Neural cell (in vitro differentiated cells): Measurements from ENCODE around the gene SGSH. TPM values are rescaled to one million over a fixed set of nuclear protein-coding genes. Genes with fewer than 3 reads are reported as not detected.

Experiments
- H2AFZ ChIP-seq: fragments of 200-600, 300-800 bp; sonication (generic), shearing (Covaris generic); 2 replicates; pipeline ENCODE4 v1.6.0; 2014; ENCODE audit warnings: low read depth, mild to moderate bottlenecking, antibody characterized with exemption, low read length, moderate library complexity
- H3F3A ChIP-seq: fragments of 200-600 bp; shearing (Covaris generic); 2 replicates; pipeline ENCODE4 v1.6.1; 2016; ENCODE audit warnings: mild to moderate bottlenecking, moderate library complexity, mixed read lengths, antibody characterized with exemption, low read length; ENCODE audit not compliant: insufficient read depth, poor library complexity, severe bottlenecking
- H3K27ac ChIP-seq: fragments of 200-600, 300-800 bp; sonication (generic), shearing (Covaris generic); 2 replicates; pipeline ENCODE4 v1.5.1; 2014; ENCODE audit warnings: mild to moderate bottlenecking, low read length, moderate library complexity
- H3K27me3 ChIP-seq: fragments of 300-800, 200-600 bp; sonication (generic), shearing (Covaris generic); 2 replicates; pipeline ENCODE4 v1.6.0; 2014; ENCODE audit warnings: mild to moderate bottlenecking, low read depth, low read length, moderate library complexity; ENCODE audit not compliant: insufficient read depth
- H3K36me3 ChIP-seq: fragments of 300-800, 200-600 bp; sonication (generic), shearing (Covaris generic); 2 replicates; pipeline ENCODE4 v1.5.1; 2014; ENCODE audit warnings: mild to moderate bottlenecking, antibody characterized with exemption, low read length, moderate library complexity; ENCODE audit not compliant: insufficient read depth
- H3K4me2 ChIP-seq: fragments of 300-800, 200-600 bp; sonication (generic), shearing (Covaris generic); 2 replicates; pipeline ENCODE4 v1.6.0; 2014; ENCODE audit warnings: mild to moderate bottlenecking, low read length
- H3K4me3 ChIP-seq: fragments of 300-800, 200-600 bp; sonication (generic), shearing (Covaris generic); 2 replicates; pipeline ENCODE4 v1.5.1; 2014; ENCODE audit warnings: mild to moderate bottlenecking, low read length, moderate library complexity
- H3K79me2 ChIP-seq: fragments of 200-600 bp; shearing (Covaris generic); replicated peaks from 2 replicates; pipeline ENCODE4 v1.6.0; 2014; ENCODE audit warnings: mild to moderate bottlenecking, low read length, moderate library complexity; ENCODE audit not compliant: insufficient read depth
- H3K9ac ChIP-seq: fragments of 300-800, 200-600 bp; sonication (generic), shearing (Covaris generic); 2 replicates; pipeline ENCODE4 v1.6.1; 2016; ENCODE audit warnings: mild to moderate bottlenecking, low read length, mixed read lengths
- H3K9me2 ChIP-seq: fragments of 200-600 bp; shearing (Covaris generic); 2 replicates; pipeline ENCODE4 v1.6.1; 2016; ENCODE audit warnings: mild to moderate bottlenecking, low read length, mixed read lengths; ENCODE audit not compliant: insufficient read depth
- H3K9me3 ChIP-seq: fragments of 200-600, 300-800 bp; sonication (generic), shearing (Covaris generic); 2 replicates; pipeline ENCODE4 v1.6.1; 2016; ENCODE audit warnings: mild to moderate bottlenecking, mixed run types, low read length, moderate library complexity, mixed read lengths
- H4K20me1 ChIP-seq: fragments of 200-600 bp; shearing (Covaris generic); 2 replicates; pipeline ENCODE4 v1.6.1; 2016; ENCODE audit warnings: mild to moderate bottlenecking, mixed run types; ENCODE audit not compliant: insufficient read depth
- EP300 ChIP-seq: fragments of 450-650 bp; conservative IDR thresholded peaks from 2 replicates; pipeline ENCODE4 v1.6.1; 2014; ENCODE audit warnings: antibody characterized with exemption, mild to moderate bottlenecking, moderate library complexity; ENCODE audit not compliant: poor library complexity, severe bottlenecking
- EZH2 ChIP-seq: fragments of 200-600, 300-800 bp; shearing (Covaris generic), sonication (generic); IDR thresholded peaks from 2 replicates; pipeline ENCODE4 v1.6.1; 2014; ENCODE audit warnings: antibody characterized with exemption, low read length, borderline replicate concordance, mild to moderate bottlenecking; ENCODE audit not compliant: insufficient read depth, poor library complexity, severe bottlenecking
- MXI1 ChIP-seq: fragments of 450-650 bp; conservative IDR thresholded peaks from 2 replicates; pipeline ENCODE4 v1.6.1; 2014; ENCODE audit warnings: antibody characterized with exemption, mild to moderate bottlenecking; ENCODE audit not compliant: poor library complexity, severe bottlenecking
- POLR2AphosphoS5 ChIP-seq: IDR thresholded peaks from 2 replicates; pipeline ENCODE4 v1.6.1; 2012
- RAD21 ChIP-seq: fragments of 450-650 bp; conservative IDR thresholded peaks from 2 replicates; pipeline ENCODE4 v1.6.1; 2014; ENCODE audit warnings: antibody characterized with exemption, mild to moderate bottlenecking, moderate library complexity
- SMC3 ChIP-seq: fragments of 450-650 bp; conservative IDR thresholded peaks from 2 replicates; pipeline ENCODE4 v1.6.1; 2014; ENCODE audit warnings: antibody characterized with exemption, mild to moderate bottlenecking, moderate library complexity; ENCODE audit not compliant: poor library complexity
- TAF1 ChIP-seq: IDR thresholded peaks from 2 replicates; pipeline ENCODE4 v1.6.1; 2012; ENCODE audit warnings: low read depth
- polyA plus RNA-seq: library from polyadenylated mRNA; depleted of rRNA; stranded (reverse); fragments of >200 nt; gene quantifications from 2 replicates; pipeline ENCODE4 v1.2.3, GENCODE V29; 2014
- TF ChIP-seq, protein P1 (sequence below): IDR thresholded peaks from 2 replicates; pipeline ENCODE4 v1.6.1; 2012; ENCODE audit warnings: borderline replicate concordance
- TF ChIP-seq, protein P2 (sequence below): fragments of 450-650 bp; IDR thresholded peaks from 2 replicates; pipeline ENCODE4 v1.5.1; 2014; ENCODE audit warnings: antibody characterized with exemption, mild to moderate bottlenecking, moderate library complexity; ENCODE audit not compliant: poor library complexity, severe bottlenecking

SGSH gene
- polyA plus RNA-seq, 1 donor from 2014 or later = 8.0 TPM

GRCh38 chr17:80223838-80224497 lies 3.8 kb upstream of the SGSH start:
- no peak for TF ChIP-seq EP300
- TF ChIP-seq EZH2 = no peak
- no peak for TF ChIP-seq MXI1
- no peak for TF ChIP-seq TAF1
- no peak for TF ChIP-seq SMC3
- no peak for TF ChIP-seq POLR2AphosphoS5
- TF ChIP-seq, protein P1, sequence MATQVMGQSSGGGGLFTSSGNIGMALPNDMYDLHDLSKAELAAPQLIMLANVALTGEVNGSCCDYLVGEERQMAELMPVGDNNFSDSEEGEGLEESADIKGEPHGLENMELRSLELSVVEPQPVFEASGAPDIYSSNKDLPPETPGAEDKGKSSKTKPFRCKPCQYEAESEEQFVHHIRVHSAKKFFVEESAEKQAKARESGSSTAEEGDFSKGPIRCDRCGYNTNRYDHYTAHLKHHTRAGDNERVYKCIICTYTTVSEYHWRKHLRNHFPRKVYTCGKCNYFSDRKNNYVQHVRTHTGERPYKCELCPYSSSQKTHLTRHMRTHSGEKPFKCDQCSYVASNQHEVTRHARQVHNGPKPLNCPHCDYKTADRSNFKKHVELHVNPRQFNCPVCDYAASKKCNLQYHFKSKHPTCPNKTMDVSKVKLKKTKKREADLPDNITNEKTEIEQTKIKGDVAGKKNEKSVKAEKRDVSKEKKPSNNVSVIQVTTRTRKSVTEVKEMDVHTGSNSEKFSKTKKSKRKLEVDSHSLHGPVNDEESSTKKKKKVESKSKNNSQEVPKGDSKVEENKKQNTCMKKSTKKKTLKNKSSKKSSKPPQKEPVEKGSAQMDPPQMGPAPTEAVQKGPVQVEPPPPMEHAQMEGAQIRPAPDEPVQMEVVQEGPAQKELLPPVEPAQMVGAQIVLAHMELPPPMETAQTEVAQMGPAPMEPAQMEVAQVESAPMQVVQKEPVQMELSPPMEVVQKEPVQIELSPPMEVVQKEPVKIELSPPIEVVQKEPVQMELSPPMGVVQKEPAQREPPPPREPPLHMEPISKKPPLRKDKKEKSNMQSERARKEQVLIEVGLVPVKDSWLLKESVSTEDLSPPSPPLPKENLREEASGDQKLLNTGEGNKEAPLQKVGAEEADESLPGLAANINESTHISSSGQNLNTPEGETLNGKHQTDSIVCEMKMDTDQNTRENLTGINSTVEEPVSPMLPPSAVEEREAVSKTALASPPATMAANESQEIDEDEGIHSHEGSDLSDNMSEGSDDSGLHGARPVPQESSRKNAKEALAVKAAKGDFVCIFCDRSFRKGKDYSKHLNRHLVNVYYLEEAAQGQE = no peak
- TF ChIP-seq, protein P2, sequence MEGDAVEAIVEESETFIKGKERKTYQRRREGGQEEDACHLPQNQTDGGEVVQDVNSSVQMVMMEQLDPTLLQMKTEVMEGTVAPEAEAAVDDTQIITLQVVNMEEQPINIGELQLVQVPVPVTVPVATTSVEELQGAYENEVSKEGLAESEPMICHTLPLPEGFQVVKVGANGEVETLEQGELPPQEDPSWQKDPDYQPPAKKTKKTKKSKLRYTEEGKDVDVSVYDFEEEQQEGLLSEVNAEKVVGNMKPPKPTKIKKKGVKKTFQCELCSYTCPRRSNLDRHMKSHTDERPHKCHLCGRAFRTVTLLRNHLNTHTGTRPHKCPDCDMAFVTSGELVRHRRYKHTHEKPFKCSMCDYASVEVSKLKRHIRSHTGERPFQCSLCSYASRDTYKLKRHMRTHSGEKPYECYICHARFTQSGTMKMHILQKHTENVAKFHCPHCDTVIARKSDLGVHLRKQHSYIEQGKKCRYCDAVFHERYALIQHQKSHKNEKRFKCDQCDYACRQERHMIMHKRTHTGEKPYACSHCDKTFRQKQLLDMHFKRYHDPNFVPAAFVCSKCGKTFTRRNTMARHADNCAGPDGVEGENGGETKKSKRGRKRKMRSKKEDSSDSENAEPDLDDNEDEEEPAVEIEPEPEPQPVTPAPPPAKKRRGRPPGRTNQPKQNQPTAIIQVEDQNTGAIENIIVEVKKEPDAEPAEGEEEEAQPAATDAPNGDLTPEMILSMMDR = no peak
- no peak for TF ChIP-seq RAD21
- H3K27ac ChIP-seq = no peak overlapping the region
- no peaks in the 10 kb centered on the region for H3K27me3 ChIP-seq
- H3K9me3 ChIP-seq = no peaks in the 10 kb centered on the region
- no peak overlapping the region for H3K9ac ChIP-seq
- no peak overlapping the region for H3K4me2 ChIP-seq
- no peaks in the 10 kb centered on the region for H4K20me1 ChIP-seq
- no peaks in the 10 kb centered on the region for H3K79me2 ChIP-seq
- no peaks in the 10 kb centered on the region for H3K9me2 ChIP-seq
- H2AFZ ChIP-seq = no peak overlapping the region
- H3K4me3 ChIP-seq = no peak overlapping the region
- no peaks in the 10 kb centered on the region for H3F3A ChIP-seq
- no peaks in the 10 kb centered on the region for H3K36me3 ChIP-seq

DNA sequence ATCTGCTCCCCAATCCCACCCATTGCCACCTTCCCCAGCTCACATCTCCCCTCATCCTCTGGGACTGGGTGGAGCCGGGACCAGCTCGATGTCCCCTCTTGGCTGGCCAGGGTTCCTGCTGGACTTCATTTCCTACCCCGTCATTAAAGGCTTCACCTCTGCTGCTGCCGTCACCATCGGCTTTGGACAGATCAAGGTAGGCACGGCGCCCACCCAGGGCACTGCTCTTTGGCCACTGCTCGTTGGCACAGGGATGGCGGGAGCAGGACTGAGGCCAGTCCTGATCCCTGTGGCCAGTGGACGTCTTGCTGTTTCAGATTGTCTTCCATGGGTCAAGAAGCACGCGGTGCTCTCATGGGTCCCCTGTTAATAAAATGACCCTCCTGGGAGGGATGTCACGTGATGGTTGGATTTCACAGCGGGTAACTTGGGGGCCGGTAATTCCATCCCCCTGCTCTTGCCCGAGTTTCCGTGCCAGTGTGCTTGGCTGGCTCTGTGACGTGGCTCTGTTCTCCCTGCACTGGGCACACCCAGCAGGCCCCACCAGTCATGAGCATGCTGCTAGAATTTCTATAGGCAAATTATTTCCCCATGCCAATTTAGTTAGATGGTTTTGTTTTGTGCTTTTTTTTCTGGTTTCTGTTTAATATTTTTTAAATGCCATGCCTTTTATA lies 3.1 kb upstream of the SGSH start:
- Histone ChIP-seq H3K27ac (no peak overlapping the region), H3K79me2 (no peaks in the 10 kb centered on the region), H3K4me3 (no peak overlapping the region), H2AFZ (no peak overlapping the region), H3K4me2 (no peak overlapping the region), H3K36me3 (no peaks in the 10 kb centered on the region), H3K27me3 (no peaks in the 10 kb centered on the region), H3K9me2 (no peaks in the 10 kb centered on the region), H3K9ac (no peak overlapping the region), H3F3A (no peaks in the 10 kb centered on the region), H3K9me3 (no peaks in the 10 kb centered on the region), H4K20me1 (no peaks in the 10 kb centered on the region)
- no peak for TF ChIP-seq MXI1
- TF ChIP-seq TAF1 = no peak
- TF ChIP-seq, protein P2 = no peak
- no peak for TF ChIP-seq SMC3
- TF ChIP-seq POLR2AphosphoS5 = no peak
- no peak for TF ChIP-seq EZH2
- no peak for TF ChIP-seq EP300
- TF ChIP-seq, protein P1 = no peak
- TF ChIP-seq RAD21 = no peak
